GM18499 (cell line): Measurements from ENCODE around the gene MEIKIN.

Source experiments
- ATAC-seq: cut with Tn5 transposase; IDR thresholded peaks from one replicate; pipeline ENCODE4 v1.9.1; 2021; ENCODE audit warnings: moderate number of reproducible peaks; ENCODE audit not compliant: insufficient read depth, unreplicated experiment

MEIKIN gene

GRCh38 chr5:131818001-131818724 lies 127.3 kb downstream of the MEIKIN start:
- ATAC-seq, result no peak

DNA sequence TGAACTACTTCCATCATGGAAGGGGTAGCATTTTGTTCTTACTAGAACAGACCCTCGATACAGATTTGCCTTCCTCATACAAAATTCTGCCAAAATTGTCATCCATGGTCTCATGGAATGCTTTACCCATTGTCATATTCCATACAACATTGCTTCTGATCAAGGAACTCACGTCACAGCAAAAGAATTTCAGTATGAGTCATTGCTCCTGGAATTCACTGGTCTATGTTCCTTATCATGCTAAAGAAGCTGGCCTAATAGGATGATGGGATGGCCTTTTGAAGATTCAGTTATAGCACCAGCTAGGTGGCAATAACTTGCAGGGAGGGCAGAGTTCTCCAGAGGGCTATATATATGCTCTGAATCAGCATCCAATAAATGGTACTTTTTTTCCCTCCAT lies 130.5 kb downstream of the MEIKIN start:
- ATAC-seq, result no peak

GRCh38 chr5:131812371-131813160 lies 132.9 kb downstream of the MEIKIN start:
- no peak for ATAC-seq

- peak; percentile 51 for ATAC-seq
Observed at GRCh38 chr5:131810510-131811249, 134.8 kb downstream of the MEIKIN start.

DNA sequence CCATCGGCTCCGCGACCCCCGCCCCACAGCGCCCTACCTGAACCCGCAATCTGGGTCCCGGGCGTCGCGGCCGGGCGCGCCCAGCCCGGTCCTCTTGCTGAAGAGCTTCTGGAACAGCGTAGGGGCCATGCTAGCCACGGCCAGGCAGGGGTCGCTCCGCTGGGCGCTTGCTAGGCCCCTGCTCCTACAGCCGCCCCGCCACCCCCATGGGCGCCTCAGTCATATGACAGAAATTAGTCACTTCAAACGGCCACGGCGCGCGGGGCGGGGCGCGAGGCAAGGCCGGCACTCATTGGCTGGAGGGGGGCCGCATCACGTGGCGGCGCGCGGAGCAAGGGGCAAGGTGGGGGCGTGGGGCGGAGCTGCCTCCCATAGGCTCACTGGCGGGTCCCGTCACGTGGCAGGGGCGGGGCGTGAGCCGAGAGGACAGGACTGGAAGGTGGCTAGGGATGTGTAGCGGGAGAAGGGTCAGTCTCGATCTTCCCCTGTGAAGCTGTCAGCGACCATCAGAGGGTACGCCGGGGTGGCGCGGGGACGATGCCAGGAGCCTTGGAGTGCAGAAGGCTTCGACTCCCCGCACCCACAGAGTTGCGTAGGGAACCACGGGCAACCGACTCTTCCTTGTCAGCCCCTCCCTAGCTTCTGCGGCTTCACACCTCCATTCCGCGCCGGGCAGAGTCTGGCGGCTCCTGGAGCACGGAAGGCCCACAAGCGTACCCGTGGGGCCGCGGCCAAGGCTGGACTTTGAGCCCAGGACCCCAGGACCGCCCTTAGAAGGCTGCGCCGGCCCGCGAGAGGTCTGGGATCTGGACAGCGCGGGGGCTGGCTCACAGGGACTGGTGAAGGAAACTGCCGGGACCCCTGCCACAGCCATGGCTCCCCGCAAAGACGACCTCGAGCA lies 148.4 kb downstream of the MEIKIN start, which contains the start of gene FNIP1:
Gene FNIP1, minus strand, starts transcription at position 225 of the 901 bp plus-strand sequence. Its CDS starts 96 bp downstream, at position 129.
- peak; percentile 82 for ATAC-seq

DNA sequence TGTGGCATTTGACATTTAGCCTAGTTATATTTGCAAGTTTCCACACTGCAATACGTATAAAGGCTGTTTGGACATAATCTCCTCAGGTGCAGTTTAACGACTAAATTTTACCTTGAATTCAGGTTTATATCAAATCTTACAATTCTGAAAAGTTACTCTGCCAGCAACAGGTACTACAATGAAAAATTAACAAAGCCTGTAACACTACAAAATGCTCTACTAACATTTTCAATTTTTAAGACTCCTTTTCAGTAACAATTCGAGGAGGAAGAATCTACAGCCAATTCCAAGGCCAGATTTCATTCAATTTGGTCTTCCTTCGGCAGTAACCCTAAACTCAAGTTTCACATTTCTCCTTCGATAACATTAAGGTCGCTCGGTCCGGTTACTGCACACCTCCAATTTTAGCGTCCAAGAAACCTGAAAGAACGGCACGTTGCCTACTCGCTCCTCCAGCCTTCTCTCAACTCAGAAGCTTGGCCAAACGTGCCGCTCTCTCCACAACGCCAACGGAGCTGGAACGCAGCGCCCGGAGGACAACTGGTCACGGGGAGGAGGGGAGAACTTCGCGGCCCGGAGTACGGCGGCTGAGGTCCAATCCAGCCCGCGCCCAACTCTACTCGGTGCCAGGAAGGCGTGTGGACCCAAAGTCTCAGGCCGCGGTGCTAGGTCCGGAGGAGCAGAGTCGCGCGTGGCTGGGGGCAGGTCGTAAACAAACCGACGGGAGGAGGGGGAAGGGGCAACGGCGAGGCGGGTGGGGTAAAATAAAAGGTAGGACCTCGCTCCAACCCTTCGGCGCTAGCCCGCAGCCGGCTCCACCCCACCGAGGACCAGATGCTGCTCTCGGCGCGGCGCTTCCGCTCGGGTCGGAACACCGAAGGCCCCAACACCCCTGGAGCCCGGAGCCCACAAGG lies 149.3 kb downstream of the MEIKIN start:
- no peak for ATAC-seq

- ATAC-seq, result no peak
Observed at GRCh38 chr5:131795228-131795627, 150.2 kb downstream of the MEIKIN start.

- ATAC-seq, result no peak
Observed at GRCh38 chr5:131794586-131794985, 150.9 kb downstream of the MEIKIN start.

GRCh38 chr5:131792896-131793295 lies 152.6 kb downstream of the MEIKIN start:
- no peak for ATAC-seq

GRCh38 chr5:131791866-131792265 lies 153.6 kb downstream of the MEIKIN start:
- no peak for ATAC-seq

DNA sequence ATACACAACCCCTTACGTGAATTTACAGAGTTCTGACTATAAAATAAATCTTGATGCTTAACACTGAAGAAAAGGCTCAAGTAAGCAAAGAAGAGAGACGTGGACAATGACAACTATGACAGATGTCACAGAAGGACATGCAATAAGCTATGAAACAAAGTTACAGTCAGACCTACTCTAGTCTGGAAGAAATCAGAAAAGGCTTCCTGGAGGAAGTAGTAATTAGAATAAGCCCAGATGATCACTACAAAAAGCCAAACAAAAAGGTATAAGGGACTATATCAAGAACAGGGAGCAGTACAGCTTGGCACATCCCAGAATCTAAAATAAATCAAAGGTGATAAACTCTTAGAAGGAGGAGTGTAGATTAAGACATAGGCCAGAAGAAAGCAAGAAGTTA lies 154.9 kb downstream of the MEIKIN start:
- ATAC-seq, result no peak

DNA sequence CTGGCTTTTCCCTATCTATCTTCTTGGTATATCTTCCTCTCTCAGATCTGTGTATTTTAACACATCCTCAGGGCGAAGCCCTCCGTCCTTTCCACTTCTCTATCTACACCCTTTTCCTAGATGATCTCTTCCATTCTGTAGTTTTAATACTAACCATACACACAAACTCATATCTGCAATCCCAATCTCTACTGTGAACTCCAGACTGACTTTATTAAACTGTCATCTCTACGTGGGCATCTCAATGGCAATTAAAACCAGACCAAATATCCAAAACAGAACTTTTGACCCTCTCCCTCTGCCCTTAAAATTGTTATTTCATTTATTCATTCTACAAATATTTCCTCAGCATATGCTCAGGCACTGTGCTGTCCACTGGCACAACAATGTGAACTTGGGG lies 155.7 kb downstream of the MEIKIN start:
- no peak for ATAC-seq

DNA sequence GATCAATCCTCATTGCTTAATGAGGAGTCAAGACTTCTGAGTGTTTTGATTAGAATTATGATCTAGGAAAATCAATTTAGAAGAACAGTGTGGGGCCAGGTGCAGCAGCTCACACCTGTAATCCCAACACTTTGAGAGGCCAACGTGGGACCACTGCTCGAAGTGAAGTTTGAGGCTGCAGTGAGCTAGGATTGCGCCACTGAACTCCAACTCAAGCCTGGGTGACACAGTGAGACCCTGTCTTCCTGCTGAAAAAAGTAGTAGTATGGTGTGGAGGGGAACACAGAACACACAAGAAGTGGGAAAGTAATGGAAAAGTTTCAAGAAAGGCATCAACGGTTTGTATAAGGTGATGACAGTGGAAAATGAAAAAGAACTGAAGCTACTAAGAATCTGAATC lies 157.7 kb downstream of the MEIKIN start:
- no peak for ATAC-seq

- ATAC-seq, result no peak
Observed at GRCh38 chr5:131786900-131787692, 158.4 kb downstream of the MEIKIN start.

GRCh38 chr5:131786036-131786435 lies 159.4 kb downstream of the MEIKIN start:
- ATAC-seq, result no peak

GRCh38 chr5:131783874-131784273 lies 161.6 kb downstream of the MEIKIN start:
- no peak for ATAC-seq

DNA sequence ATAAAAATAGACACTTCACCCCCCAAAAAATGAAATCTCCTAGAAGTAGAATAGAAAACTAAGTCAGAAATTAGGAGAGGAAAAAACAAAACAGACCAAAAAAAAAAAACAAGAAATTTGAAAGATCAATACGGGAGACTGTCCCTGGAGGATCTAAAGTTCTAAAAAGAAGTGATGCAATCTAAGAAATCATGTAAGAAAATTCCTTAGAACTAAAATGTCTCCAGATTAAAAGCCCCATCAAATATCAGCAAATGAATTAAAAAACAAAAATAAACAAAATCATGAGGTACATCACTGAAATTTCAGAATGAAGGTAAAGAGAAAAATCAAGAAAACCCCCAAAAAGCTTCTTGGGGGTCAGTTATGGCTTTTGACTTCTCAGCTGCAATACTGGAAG lies 162.1 kb downstream of the MEIKIN start:
- ATAC-seq, result no peak

GRCh38 chr5:131782717-131783116 lies 162.7 kb downstream of the MEIKIN start:
- no peak for ATAC-seq
